WERI-Rb-1 (cell line): ENCODE data around the gene B4GALNT4.

Experiments
- DNase-seq: peaks from one replicate; pipeline ENCODE4 v3.0.0-alpha.2; 2020
- H3K27ac ChIP-seq: fragments of 250-450 bp; sonication (Bioruptor Pico); 2 replicates; pipeline ENCODE4 v1.5.1; 2020; ENCODE audit warnings: mild to moderate bottlenecking, moderate library complexity
- H3K27me3 ChIP-seq: fragments of 250-450 bp; sonication (Bioruptor Pico); 2 replicates; pipeline ENCODE4 v1.5.1; 2021; ENCODE audit warnings: mild to moderate bottlenecking, low read depth, moderate library complexity; ENCODE audit not compliant: insufficient read depth, severe bottlenecking
- H3K36me3 ChIP-seq: fragments of 250-450 bp; sonication (Bioruptor Pico); 2 replicates; pipeline ENCODE4 v1.5.1; 2020; ENCODE audit warnings: mild to moderate bottlenecking, moderate library complexity
- H3K4me3 ChIP-seq: 2 replicates; pipeline ENCODE4 v1.5.1; 2011; ENCODE audit warnings: low read depth, mild to moderate bottlenecking, control low read depth, low read length
- H3K9me3 ChIP-seq: fragments of 250-450 bp; sonication (Bioruptor Pico); 2 replicates; pipeline ENCODE4 v1.5.1; 2021; ENCODE audit warnings: mild to moderate bottlenecking, moderate library complexity; ENCODE audit not compliant: severe bottlenecking
- CTCF ChIP-seq: IDR thresholded peaks from 2 replicates; pipeline ENCODE4 v1.5.1; 2011; ENCODE audit warnings: low read depth, mild to moderate bottlenecking, control low read depth, inconsistent platforms, low read length

The B4GALNT4 gene

GRCh38 chr11:373716-374551, 4.6 kb downstream of the B4GALNT4 start:
- H3K4me3 ChIP-seq: no peak overlapping the region
- no peak overlapping the region for H3K27ac ChIP-seq
- H3K36me3 ChIP-seq: peaks cover 56% of the 10 kb centered on the region
- no peaks in the 10 kb centered on the region for H3K9me3 ChIP-seq
- no peak for DNase-seq
- no peak for TF ChIP-seq CTCF
- H3K27me3 ChIP-seq: no peaks in the 10 kb centered on the region

GRCh38 chr11:375065-376025, 6.0 kb downstream of the B4GALNT4 start:
- no peak overlapping the region for H3K27ac ChIP-seq
- no peak for TF ChIP-seq CTCF
- no peaks in the 10 kb centered on the region for H3K9me3 ChIP-seq
- H3K4me3 ChIP-seq: no peak overlapping the region
- H3K36me3 ChIP-seq: peaks cover 70% of the 10 kb centered on the region
- DNase-seq: no peak
- H3K27me3 ChIP-seq: no peaks in the 10 kb centered on the region

- no peak for DNase-seq
- no peak overlapping the region for H3K4me3 ChIP-seq
- no peak overlapping the region for H3K27ac ChIP-seq
- no peaks in the 10 kb centered on the region for H3K27me3 ChIP-seq
- H3K9me3 ChIP-seq: no peaks in the 10 kb centered on the region
- TF ChIP-seq CTCF: no peak
- H3K36me3 ChIP-seq: peaks cover 70% of the 10 kb centered on the region
Observed at GRCh38 chr11:376531-377173, 7.4 kb downstream of the B4GALNT4 start.

GRCh38 chr11:377174-377865, 8.0 kb downstream of the B4GALNT4 start:
- Histone ChIP-seq H3K4me3 (no peak overlapping the region), H3K9me3 (no peaks in the 10 kb centered on the region), H3K36me3 (peaks cover 72% of the 10 kb centered on the region), H3K27me3 (no peaks in the 10 kb centered on the region), H3K27ac (no peak overlapping the region)
- TF ChIP-seq CTCF: no peak
- DNase-seq: no peak

- Histone ChIP-seq H3K27me3 (no peaks in the 10 kb centered on the region), H3K9me3 (no peaks in the 10 kb centered on the region), H3K27ac (no peak overlapping the region), H3K36me3 (peaks cover 69% of the 10 kb centered on the region), H3K4me3 (no peak overlapping the region)
- DNase-seq: no peak
- TF ChIP-seq CTCF: no peak
Observed at GRCh38 chr11:377883-378500, 8.7 kb downstream of the B4GALNT4 start.
